Adrenal gland (tissue), 12 donors: ENCODE data around the gene MOGAT1. TPM values are rescaled to one million over a fixed set of nuclear protein-coding genes. Genes with fewer than 3 reads are reported as not detected.
A peak's percentile ranks its signal among the peaks of the same experiment; 100 is the strongest.

Experiments used
- DNase-seq, 7 donors: peaks; one replicate each; pipeline ENCODE4 v3.0.0-alpha.2; 2019 to 2020
- H3K27ac ChIP-seq, 5 donors: fragments of 200-600 bp; sonication (generic) in 4 of 5; 1 replicate in 3 of 5; 2 replicates in 2 of 5; pipeline versions ENCODE4 v1.5.1 to v1.8.0; 2016 to 2020; ENCODE audit warnings: mild to moderate bottlenecking in 1 of 5
- H3K27me3 ChIP-seq: fragments of 200-600 bp; 2 replicates; pipeline ENCODE4 v1.8.0; 2021
- H3K36me3 ChIP-seq, 2 donors: fragments of 200-600 bp; replicated peaks in 1 of 2; 1 replicate in 1 of 2; 2 replicates in 1 of 2; pipeline versions ENCODE4 v1.5.1 to v1.8.0; 2018 to 2022
- H3K4me1 ChIP-seq, 2 donors: fragments of 200-600 bp; replicated peaks in 1 of 2; 1 replicate in 1 of 2; 2 replicates in 1 of 2; pipeline versions ENCODE4 v1.5.1 to v1.8.0; 2018 to 2021
- H3K4me3 ChIP-seq, 4 donors: fragments of 200-600 bp; sonication (generic) in 3 of 4; one replicate each; pipeline ENCODE4 v1.5.1; 2016 to 2018
- H3K9me3 ChIP-seq, 3 donors: fragments of 200-600 bp; sonication (generic) in 1 of 3; replicated peaks in 1 of 3; 1 replicate in 2 of 3; 2 replicates in 1 of 3; pipeline versions ENCODE4 v1.5.1 to v1.8.0; 2016 to 2021
- CTCF ChIP-seq, 6 experiments: fragments of 450-650 bp in 4 of 6; fragments of 200-600 bp in 2 of 6; sonication (generic) in 1 of 6; IDR thresholded peaks; 1 replicate in 5 of 6; 2 replicates in 1 of 6; pipeline versions ENCODE4 v1.5.1 to v1.8.0; 2016 to 2021; ENCODE audit warnings: antibody characterized with exemption in 6 of 6, mild to moderate bottlenecking in 2 of 6, moderate library complexity in 1 of 6
- POLR2A ChIP-seq, 2 donors: fragments of 450-650 bp; IDR thresholded peaks; one replicate each; pipeline ENCODE4 v1.6.1; 2017; ENCODE audit warnings: antibody characterized with exemption in 2 of 2, mild to moderate bottlenecking in 2 of 2, moderate library complexity in 1 of 2
- WGBS, 4 donors: extraction: QIAGEN DNeasy Blood & Tissue Kit in 2 of 4; methylation state at CpG; one replicate each; pipeline versions ENCODE4 v1.1.5 to v1.1.7; 2013 to 2017; 5-methylcytosine and 5-hydroxymethylcytosine counted together
- intact Hi-C, 2 donors: fragments of 100-400 bp; cut with DNase I; formaldehyde crosslinking; loops; one replicate each; pipeline versions ENCODE4 v1.14.1 to v1.15.0; 2022 to 2023
- polyA plus RNA-seq, 3 donors: library from polyadenylated mRNA; stranded (reverse); fragments of 200-250 nt in 2 of 3; fragments of 350-450 nt in 1 of 3; fragmentation: Illumina TruSeq in 1 of 3; extraction: RNeasy Lipid Tissue Mini Kit (QIAGEN cat#74804) in 1 of 3; gene quantifications; one replicate each; pipeline ENCODE4 v1.2.3, GENCODE V29; 2013 to 2014
- total RNA-seq, 9 donors: library from RNA; depleted of rRNA in 4 of 9; stranded (reverse); fragments of >200 nt in 4 of 9; fragments of 120-200 nt in 1 of 9; fragmentation: NEBNext Ultra II Directional in 1 of 9; extraction: Animal tissue kit (Norgen Biotek cat#: 25700) in 1 of 9; gene quantifications; one replicate each; pipeline versions ENCODE4 v1.1.0 to v1.2.4, GENCODE V29; 2013 to 2023
- donor health status: healthy with polysubstance abuse.
- donor health status: Bipolar disorder and iron deficiency.
- donor health status: DM: yes; HTN: yes; CAD: no.
- donor health status: DM: no; HTN: no; CAD: no.
- donor health status: DM: no; HTN: no; CAD: no.
- donor health status: DM: yes; HTN: yes; CAD: no.

Gene MOGAT1
- total and polyA plus RNA-seq, 12 donors, result 0.20 TPM; not detected in 11

- intact Hi-C loops, result no loop called here
- H3K4me3 ChIP-seq, result no peak overlapping the region
- whole genome bisulfite sequencing, 4 donors, result 78 to 82% (median 81%) methylated on average over 9 of the region's 9 CpGs
- H3K9me3 ChIP-seq, result no peaks in the 10 kb centered on the region
- no peaks in the 10 kb centered on the region for H3K36me3 ChIP-seq
- peaks cover 0 to 11% of the 10 kb centered on the region in 2 donors for H3K4me1 ChIP-seq
- H3K27me3 ChIP-seq, result peaks cover 9% of the 10 kb centered on the region
- H3K27ac ChIP-seq, result no peak overlapping the region
- DNase-seq, result no peak
- TF ChIP-seq POLR2A (IDR thresholded peaks at IDR 0.05), result no peak
- no peak for TF ChIP-seq CTCF (IDR thresholded peaks at IDR 0.05)
These were observed 1.0 kb upstream of the MOGAT1 start for GRCh38 chr2:222670191-222671038.

GRCh38 chr2:222672068-222672401 lies 577 bp downstream of the MOGAT1 start:
- intact Hi-C loops, result no loop called here
- no peaks in the 10 kb centered on the region for H3K9me3 ChIP-seq
- TF ChIP-seq CTCF (IDR thresholded peaks at IDR 0.05) (no peak), POLR2A (IDR thresholded peaks at IDR 0.05) (no peak)
- 25 to 28% (median 27%) methylated on average over 10 of the region's 10 CpGs for WGBS, 4 donors
- peaks cover 0 to 11% of the 10 kb centered on the region in 2 donors for H3K4me1 ChIP-seq
- peak overlapping the region in 2 of 4 donors; percentile 22 to 35 for H3K4me3 ChIP-seq
- no peak overlapping the region for H3K27ac ChIP-seq
- H3K36me3 ChIP-seq, result no peaks in the 10 kb centered on the region
- H3K27me3 ChIP-seq, result peaks cover 9% of the 10 kb centered on the region
- no peak for DNase-seq

- Histone ChIP-seq H3K4me3 (no peak overlapping the region), H3K4me1 (peaks cover 0 to 11% of the 10 kb centered on the region in 2 donors), H3K36me3 (no peaks in the 10 kb centered on the region), H3K9me3 (no peaks in the 10 kb centered on the region), H3K27ac (no peak overlapping the region), H3K27me3 (peaks cover 14% of the 10 kb centered on the region)
- intact Hi-C loops, result no loop called here
- TF ChIP-seq CTCF (IDR thresholded peaks at IDR 0.05) (no peak), POLR2A (IDR thresholded peaks at IDR 0.05) (no peak)
- WGBS, 4 donors, result 75 to 84% (median 77%) methylated on average over 7 of the region's 7 CpGs
- no peak for DNase-seq
These were observed 1.8 kb downstream of the MOGAT1 start for GRCh38 chr2:222673273-222673672.

- DNase-seq, result no peak
- TF ChIP-seq POLR2A (IDR thresholded peaks at IDR 0.05) (no peak), CTCF (IDR thresholded peaks at IDR 0.05) (no peak)
- Histone ChIP-seq H3K4me1 (peaks cover 0 to 11% of the 10 kb centered on the region in 2 donors), H3K27me3 (peaks cover 14% of the 10 kb centered on the region), H3K27ac (no peak overlapping the region), H3K4me3 (no peak overlapping the region), H3K9me3 (no peaks in the 10 kb centered on the region), H3K36me3 (no peaks in the 10 kb centered on the region)
- intact Hi-C loops, result no loop called here
- 77 to 88% (median 81%) methylated on average over 5 of the region's 5 CpGs for WGBS, 4 donors
These were observed 2.4 kb downstream of the MOGAT1 start for GRCh38 chr2:222673883-222674282.
